Breast epithelium (tissue), 3 donors: ENCODE results near the gene SPATA33.
"Not testable (repeated sequence)": the region's sequence is repeated elsewhere in the genome, so short reads cannot be mapped to it uniquely, and the experiment has no call there.

Experiments used
- POLR2A ChIP-seq: fragments of 450-650 bp; IDR thresholded peaks from one replicate; pipeline ENCODE4 v1.6.1; 2016; ENCODE audit warnings: antibody characterized with exemption, mild to moderate bottlenecking, moderate library complexity
- POLR2AphosphoS5 ChIP-seq, 3 donors: sonication (generic); formaldehyde crosslinking; IDR thresholded peaks; one replicate each; pipeline ENCODE4 v1.6.1; 2017; ENCODE audit warnings: antibody characterized with exemption in 3 of 3
- TF ChIP-seq, protein P1 (sequence below), 3 donors: fragments of 450-650 bp; IDR thresholded peaks; one replicate each; pipeline ENCODE4 v1.5.1; 2016 to 2017; ENCODE audit warnings: antibody characterized with exemption in 3 of 3, mild to moderate bottlenecking in 3 of 3, moderate library complexity in 3 of 3

DNA sequence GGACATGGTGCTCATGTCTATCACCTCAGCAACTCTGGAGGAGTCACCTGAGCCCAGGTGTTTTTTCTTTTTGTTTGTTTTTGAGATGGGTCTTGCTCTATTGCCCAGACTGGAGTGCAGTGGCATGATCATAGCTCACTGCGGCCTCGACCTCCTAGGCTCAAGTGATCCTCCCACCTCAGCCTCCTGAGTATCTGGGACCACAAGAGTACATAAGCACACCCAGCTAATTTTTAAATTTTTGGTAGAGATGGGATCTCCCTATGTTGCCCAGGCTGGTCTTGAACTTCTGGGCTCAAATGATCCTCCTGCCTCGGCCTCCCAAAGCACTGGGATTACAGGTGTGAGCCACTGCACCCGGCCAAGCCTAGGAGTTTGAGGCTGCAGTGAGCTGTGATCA is 32.0 kb downstream of the SPATA33 start:
- TF ChIP-seq, protein P1, sequence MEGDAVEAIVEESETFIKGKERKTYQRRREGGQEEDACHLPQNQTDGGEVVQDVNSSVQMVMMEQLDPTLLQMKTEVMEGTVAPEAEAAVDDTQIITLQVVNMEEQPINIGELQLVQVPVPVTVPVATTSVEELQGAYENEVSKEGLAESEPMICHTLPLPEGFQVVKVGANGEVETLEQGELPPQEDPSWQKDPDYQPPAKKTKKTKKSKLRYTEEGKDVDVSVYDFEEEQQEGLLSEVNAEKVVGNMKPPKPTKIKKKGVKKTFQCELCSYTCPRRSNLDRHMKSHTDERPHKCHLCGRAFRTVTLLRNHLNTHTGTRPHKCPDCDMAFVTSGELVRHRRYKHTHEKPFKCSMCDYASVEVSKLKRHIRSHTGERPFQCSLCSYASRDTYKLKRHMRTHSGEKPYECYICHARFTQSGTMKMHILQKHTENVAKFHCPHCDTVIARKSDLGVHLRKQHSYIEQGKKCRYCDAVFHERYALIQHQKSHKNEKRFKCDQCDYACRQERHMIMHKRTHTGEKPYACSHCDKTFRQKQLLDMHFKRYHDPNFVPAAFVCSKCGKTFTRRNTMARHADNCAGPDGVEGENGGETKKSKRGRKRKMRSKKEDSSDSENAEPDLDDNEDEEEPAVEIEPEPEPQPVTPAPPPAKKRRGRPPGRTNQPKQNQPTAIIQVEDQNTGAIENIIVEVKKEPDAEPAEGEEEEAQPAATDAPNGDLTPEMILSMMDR (IDR thresholded peaks at IDR 0.05), result not testable (repeated sequence)
- TF ChIP-seq POLR2A; POLR2AphosphoS5 (IDR thresholded peaks at IDR 0.05): not testable (repeated sequence)
